Right ventricle myocardium inferior (tissue), 1 donor: ENCODE results near the gene FRMD4B. TPM values are rescaled to one million over a fixed set of nuclear protein-coding genes. Genes with fewer than 3 reads are reported as not detected.
"Not testable (repeated sequence)": the region's sequence is repeated elsewhere in the genome, so short reads cannot be mapped to it uniquely, and the experiment has no call there.

Experiments
- ATAC-seq: fragments of 200-7000 bp; cut with Tn5 transposase; one replicate; pipeline ENCODE4 v1.9.1; 2020; ENCODE audit warnings: mild to moderate bottlenecking, moderate library complexity
- DNase-seq: peaks from one replicate; pipeline ENCODE4 v3.0.0; 2021; ENCODE audit errors: missing footprints
- intact Hi-C: fragments of 100-400 bp; cut with DNase I; formaldehyde crosslinking; loops from one replicate; pipeline ENCODE4 v1.11.0; 2022
- total RNA-seq: library from RNA; stranded (reverse); fragmentation: NEBNext Ultra II Directional; extraction: Animal tissue kit (Norgen Biotek cat#: 25700); gene quantifications from one replicate; pipeline ENCODE4 v1.2.1, GENCODE V29; 2021
- donor health status: DM: no; HTN: yes; CAD: no; lungs with severe emphysema.

The FRMD4B gene
- total RNA-seq, 1 donor from 2014 or later, result 16.0 TPM

DNA sequence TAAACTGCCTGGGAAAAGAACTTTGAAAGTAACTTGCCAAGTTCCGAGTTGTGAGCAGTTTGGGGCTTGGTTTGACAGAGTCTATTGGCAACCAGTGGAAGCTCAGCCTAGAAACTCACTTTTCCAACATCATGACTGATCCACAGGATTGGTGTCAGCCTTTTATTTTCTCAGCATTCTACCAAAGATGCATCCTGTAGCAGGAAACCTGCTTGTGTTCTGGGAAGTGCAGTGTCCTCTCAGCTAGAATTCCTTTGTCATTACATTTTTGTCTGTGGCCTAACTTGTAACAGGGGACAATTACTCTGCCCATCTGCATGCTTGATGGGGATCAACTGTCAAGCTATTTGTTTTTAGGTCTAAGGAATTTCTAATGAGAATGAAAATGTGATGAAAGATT lies 146.8 kb downstream of the FRMD4B start:
- no peak for ATAC-seq
- intact Hi-C loops, result loop anchor here (10.0 kb wide), 1 partner anchor 64 kb away; no protein-coding TSS in a partner anchor

DNA sequence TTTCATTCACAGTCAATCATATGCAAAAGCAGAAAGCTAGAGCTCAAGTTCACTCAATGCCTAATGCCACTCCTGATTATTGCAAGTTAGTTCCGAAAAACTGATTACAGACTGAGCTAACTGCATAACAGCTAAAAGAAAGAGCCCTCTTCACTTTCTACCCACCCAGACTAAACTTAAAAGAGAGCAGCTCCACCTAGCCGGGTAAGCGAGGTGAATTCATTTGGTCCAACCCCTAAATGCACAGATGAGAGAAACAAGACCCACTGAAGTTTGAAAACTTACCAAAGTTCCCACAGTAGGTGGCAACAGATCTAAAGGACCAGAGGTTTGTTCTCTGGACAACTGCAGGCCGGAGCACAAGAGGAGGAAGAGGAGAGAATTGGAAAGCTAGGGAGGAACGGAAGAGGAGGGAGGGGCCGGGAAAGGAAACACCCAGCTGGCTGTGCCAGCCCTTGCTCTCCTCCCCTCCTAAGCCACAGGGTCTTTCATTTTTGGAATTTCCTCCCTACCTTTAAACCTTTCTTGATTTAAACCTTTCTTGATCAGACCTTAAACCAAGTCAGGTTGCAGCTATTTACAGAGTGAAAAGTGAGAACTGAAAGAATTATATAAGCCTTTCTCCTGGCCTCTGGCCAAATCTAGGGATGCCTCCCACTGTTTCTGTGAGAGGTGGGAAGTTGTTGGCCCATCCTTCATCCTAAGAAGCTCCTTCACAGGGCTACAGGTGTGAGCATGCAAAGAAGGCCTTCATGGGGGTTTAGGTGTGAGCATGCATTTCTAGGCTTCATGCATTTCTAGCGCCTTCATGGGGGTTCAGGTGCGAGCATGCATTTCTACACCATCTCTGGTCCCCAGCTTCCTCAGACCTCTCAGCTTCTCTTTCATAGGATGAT lies 148.8 kb downstream of the FRMD4B start:
- ATAC-seq (peak; percentile 73), DNase-seq (no peak)
- intact Hi-C loops, result loop anchor here (10.0 kb wide), 1 partner anchor 62 kb away; no protein-coding TSS in a partner anchor

More for the DNA sequence above, 146.8 kb downstream of the FRMD4B start:
- DNase-seq, result no peak

DNA sequence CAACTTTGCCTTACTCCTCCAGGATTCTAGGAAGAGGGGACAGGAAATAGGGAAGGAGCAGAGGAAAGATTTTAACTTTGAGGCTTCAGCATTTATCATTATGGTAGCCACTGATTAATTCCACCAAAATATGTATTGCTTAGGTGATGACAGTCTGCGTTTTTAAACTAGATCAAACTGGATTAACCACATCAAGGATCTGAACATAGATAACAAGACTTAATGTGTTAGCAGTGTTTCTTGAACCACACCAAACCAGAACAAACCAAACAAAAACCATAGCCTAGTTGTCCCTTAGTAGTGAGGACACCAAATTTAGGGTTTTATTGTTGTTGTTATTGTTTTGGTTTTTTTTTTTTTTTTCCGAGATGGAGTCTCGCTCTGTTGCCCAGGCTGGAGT lies 150.0 kb downstream of the FRMD4B start:
- intact Hi-C loops, result loop anchor here (10.0 kb wide), 1 partner anchor 61 kb away; no protein-coding TSS in a partner anchor
- DNase-seq, result no peak
- no peak for ATAC-seq

DNA sequence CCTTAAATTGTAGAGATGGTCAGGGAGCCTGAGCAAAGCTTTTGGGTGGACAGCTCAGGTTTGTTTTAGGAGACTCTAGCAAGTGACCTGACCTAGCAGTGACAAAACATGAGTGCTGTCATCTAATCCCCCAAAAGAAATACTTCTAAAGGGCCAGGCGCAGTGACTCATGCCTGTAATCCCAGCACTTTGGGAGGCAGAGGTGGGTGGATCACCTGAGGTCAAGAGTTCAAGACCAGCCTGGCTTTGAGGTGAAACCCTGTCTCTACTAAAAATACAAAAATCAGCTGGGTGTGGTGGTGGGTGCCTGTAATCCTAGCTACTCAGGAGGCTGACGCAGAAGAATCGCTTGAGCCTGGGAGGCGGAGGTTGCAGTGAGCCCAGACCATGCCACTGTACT lies 150.7 kb downstream of the FRMD4B start:
- intact Hi-C loops, result loop anchor here (10.0 kb wide), 1 partner anchor 60 kb away; no protein-coding TSS in a partner anchor
- ATAC-seq, DNase-seq: not testable (repeated sequence)

DNA sequence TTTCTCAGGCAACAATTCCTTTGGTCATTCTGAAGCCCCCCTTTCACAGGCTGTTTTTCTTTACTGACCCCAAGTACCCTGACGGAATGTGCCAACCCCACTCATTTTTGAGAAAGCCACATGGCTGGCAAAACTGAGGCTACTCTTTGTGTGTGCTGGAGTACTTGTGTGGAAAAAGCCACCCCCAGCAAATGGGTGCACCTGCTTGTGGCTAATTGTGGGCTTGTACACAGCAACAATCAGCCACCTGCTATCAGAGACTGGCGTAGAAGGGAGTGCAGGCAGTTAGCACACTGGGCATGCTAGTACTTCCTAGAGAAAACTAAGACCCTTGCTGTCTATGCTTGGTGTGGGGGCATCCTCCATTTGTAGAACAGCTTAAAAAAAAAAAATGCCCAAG lies 153.4 kb downstream of the FRMD4B start:
- intact Hi-C loops, result loop anchor here (10.0 kb wide), 1 partner anchor 58 kb away; no protein-coding TSS in a partner anchor
- ATAC-seq (no peak), DNase-seq (no peak)

DNA sequence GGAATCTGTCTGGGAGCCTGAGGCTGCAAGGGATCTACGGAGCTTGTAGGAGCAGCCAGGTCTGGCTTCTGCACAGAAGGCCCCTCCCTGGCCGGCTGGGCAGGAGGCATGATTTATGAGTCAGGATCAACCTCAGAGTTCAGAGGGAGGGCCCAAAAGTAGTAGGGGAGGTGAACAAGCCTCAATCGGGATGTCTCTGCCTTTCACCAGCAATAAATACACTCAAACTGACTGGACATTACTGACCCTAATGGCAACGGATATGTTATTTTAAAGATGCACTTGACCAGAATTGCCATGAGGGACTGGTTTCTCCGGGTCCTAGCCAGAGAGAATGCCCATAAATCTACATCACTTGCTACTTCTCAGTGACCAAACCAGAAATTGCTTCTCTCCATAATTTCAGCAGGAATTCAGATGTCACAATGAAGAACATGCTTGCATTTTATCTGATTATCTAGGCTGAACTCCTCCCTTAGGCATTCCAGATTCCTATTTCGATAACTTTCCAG lies 153.9 kb downstream of the FRMD4B start:
- ATAC-seq, result peak; percentile 37
- intact Hi-C loops, result loop anchor here (10.0 kb wide), 1 partner anchor 57 kb away; no protein-coding TSS in a partner anchor
- no peak for DNase-seq

DNA sequence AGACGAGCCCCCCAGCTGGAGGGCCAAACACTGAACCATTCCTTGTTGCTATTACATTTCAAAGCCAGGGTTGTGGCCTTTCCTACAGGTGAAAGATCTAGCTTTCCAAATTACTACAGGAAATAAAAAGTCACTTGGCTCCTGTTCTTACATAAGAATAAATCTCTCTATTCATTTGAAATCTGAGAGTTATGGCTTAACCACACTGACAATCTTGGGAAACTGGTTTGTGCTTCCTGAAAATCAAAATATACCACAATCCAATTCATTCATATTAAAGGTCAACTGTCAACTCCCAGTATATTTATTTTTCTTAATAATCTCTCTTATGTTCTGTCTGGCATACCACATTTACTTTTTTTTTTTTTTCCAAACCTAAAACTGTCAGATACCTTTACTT lies 159.8 kb downstream of the FRMD4B start:
- DNase-seq (no peak), ATAC-seq (no peak)
- intact Hi-C loops, result no loop called here

DNA sequence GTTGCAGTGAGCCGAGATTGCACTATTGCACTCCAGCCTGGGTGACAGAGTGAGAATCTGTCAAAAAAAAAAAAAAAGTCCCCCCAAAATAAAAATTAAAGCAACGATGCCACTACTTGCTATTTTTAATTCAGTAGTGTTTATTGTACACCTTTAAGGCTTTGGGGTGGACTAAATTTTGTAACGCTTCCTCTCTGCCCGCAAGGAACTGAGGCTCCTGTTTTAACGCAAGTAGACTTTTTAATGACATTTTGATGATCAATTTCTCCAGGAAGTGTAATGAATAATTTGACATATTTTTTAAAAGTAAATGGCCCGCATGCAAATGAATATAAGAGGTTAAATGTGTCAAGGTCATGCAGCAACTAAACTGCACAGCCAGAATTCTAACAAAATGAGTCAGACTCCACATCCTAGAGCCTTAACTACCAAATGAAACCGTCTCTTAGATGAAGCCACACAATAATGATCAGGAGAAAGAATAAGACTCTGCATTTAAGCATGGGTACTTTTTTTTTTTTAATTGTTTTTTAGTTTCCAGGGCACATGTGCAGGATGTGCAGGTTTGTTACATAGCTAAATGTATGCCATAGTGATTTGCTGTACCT lies 166.7 kb downstream of the FRMD4B start:
- no peak for ATAC-seq
- DNase-seq, result no peak
- intact Hi-C loops, result no loop called here

DNA sequence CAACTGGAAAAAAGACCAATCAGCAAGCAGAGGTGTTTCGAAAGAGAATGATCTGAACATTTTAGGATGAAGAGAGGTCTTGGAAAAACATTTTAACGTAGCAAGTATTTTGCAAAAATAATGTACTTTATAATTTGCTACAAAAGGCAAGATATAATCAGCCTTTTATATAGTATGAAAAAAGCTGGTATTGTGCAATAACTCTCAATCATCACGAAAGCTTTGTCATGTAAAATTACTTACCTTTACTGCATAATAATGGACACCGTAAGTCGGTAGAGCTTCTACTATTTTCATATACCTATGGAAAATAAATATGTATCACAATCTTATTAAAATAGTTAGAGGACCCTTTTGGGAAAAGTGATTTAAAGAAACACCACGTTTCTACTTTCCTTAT lies 167.8 kb downstream of the FRMD4B start:
- no peak for DNase-seq
- ATAC-seq, result no peak
- intact Hi-C loops, result no loop called here

DNA sequence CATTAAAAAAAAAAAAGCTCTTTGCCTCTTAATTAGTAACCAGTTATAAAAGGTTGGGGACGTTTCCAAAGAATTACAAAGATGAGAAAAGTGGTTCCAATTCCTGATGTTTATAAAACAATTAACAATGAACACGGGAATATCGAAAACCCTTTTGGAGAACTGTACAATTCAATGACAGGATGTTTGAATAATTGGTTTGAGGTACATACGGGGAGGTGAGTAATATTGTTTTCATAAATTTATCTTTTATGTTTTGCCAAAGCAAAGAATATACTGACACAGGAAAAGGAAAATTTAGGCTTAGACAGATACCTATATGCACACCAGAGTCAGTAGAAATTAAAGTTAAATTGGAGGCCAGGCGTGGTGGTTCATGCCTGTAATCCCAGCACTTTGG lies 168.9 kb downstream of the FRMD4B start:
- intact Hi-C loops, result no loop called here
- ATAC-seq, result no peak
- no peak for DNase-seq

DNA sequence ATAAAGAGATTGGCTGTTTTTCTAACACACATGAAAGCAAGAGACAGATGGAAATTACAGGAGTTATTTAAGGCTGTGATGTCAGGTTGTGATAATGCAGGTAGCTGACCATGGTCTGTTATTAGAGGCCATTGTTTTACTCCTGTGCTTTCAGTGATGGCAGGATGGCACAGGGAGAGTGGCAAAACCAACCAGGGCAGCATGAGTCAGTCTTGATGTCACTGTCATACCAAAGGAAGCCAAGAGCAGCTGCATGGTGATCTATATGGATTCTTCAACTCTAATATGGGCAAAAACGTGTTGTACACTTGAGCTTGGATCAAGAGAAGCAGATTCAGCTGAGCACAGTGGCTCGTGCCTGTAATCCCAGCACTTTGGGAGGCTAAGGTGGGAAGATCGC lies 171.6 kb downstream of the FRMD4B start:
- no peak for DNase-seq
- ATAC-seq, result no peak
- intact Hi-C loops, result no loop called here

DNA sequence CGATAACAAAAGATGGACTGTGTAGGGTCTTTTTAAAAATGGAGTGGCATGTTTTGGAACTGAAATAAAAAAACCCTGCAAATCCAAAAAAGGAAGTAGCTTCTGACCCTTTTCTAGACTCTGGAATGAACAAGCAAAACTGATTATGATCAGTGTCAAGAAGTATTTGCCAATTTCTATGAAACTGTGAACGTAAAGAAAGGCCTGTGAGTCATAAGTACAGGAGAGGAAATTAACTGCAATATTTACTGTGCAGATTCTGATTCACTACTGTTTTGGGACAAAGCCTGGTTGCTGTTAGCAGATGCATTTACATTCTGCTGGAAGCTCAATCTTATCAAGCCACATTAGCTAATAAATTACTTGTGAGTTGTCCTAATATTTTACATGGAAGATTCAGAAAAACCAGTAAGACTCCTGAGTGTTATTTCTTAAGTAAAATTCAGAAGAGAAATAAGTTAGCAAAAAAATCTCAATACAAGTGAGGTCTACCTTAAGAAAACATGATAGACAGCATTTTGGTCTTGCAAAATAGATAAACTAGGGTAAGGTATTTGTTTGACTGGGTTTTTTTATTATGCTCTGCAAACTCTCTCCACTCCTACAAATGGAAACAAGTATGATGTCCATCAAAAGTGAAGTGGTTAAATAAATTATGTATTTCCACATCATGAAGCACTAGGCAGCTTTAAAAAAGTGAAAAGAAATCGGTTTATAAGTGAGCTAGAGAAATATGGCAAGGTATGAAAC lies 173.3 kb downstream of the FRMD4B start:
- intact Hi-C loops, result no loop called here
- DNase-seq, result no peak
- ATAC-seq, result no peak

DNA sequence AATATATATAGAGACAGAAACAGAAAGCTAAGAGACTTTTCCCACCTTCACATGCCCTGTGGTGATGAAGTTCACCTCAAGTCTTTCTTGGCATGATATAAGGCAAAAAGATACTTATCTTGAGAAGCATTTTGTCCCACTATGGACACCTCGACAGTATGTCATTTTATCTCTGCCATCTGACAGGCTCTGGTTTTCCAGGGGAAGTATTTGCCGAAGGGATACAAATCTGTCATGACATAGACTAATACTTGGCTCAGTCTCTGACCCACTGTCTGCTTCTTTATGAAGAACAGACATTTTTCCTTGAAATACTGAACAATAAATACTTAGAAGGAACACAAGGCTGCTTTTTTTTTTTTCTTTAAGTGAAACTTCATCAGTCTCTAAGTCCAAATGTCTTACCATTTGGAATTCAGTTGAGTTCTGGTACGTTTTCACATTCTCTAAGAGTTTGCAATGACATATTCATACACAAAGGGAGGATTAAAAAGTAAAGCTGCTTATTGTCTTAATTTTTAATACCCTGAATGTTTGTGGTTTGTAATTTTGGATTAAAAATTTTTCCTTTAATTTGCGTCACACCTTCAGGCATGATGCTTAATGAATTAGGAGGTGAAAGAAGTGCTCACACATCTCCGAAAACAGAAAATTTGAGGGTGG lies 175.7 kb downstream of the FRMD4B start:
- DNase-seq (no peak), ATAC-seq (no peak)
- intact Hi-C loops, result no loop called here

DNA sequence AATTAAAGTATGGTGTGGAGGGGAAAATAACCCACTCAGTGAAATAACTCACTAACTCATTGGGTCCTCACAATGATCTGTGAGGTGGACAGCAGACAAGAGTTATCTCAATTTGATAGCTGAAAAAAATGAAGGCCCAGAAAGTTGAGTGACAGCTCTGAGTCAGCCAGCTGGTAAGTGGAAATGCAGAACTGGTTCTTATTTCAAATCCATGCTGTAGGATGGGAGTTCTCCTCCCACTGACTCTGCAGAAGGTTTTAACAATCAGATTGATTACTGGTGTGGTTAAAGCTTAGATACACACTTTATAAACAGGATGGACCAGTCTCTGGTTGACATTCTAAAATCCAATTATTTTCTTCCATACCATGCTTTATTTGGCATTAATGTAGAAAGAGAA lies 176.5 kb downstream of the FRMD4B start:
- no peak for ATAC-seq
- intact Hi-C loops, result no loop called here
- no peak for DNase-seq

DNA sequence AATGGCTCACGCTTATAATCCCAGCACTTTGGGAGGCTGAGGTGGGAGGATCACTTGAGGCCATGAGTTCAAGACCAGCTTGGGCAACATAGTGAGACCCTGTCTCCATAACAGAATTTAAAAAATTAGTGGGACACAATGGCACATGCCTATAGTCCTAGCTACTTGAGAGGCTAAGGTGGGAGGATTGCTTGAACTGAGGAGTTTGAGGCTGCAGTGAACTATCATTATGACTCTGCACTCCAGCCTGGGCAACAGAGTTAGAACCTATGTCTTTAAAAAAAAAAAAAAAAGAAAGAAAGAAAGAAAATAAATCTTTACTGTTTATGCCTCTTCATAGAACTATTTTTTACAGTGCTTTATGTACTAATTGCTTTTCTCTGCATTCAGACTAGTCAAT lies 178.9 kb downstream of the FRMD4B start:
- intact Hi-C loops, result no loop called here
- ATAC-seq, result no peak
- no peak for DNase-seq

DNA sequence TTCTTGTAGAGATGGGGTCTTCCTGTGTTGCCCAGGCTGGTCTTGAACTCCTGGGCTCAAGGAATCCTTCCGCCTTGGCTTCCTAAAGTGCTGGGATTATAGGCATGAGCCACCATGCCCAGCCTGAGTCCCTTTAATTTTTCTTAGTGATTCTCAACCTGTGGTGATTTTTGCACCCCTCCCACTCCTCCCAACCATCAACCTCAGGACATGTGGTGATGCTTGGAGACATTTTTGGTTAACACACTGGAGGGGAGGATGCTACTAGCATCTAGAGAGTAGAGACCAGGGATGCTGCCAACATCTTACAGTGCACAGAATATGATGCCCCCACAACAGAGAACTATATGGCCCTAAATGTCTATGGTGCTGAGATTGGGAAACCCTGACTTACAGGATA lies 180.5 kb downstream of the FRMD4B start:
- intact Hi-C loops, result no loop called here
- ATAC-seq (no peak), DNase-seq (no peak)

DNA sequence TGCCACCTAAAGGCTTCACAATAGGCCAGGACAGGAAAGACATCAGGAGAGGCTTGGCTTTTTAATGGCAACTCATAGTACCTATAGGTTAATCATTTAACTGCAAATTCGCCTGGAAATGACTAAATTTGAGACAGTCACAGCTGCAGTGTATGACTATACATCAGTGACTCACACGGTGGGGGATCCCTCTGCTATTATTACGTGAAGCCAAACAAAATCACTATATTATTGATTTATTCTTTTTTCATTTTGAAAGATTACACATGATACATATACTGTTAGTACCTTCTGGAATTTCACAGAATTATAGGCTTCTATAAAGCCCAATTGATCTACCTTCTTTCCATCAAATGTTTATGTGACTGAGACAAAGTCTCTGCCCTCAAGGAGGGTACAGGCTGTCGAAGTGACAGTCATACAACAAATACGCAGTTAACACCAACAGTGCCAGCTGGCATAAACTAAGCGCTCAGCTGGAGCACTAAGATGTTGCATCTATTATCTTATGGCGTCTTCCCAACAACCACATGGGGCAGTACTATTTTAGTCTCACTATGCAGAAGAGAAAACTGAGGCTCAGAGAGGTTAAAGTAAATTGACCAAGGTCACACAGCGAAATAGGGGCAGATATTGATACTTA lies 181.5 kb downstream of the FRMD4B start:
- intact Hi-C loops, result loop anchor here (5.0 kb wide), 2 partner anchors 38 to 88 kb away; no protein-coding TSS in a partner anchor
- ATAC-seq (peak; percentile 58), DNase-seq (no peak)
